HepG2 (cell line): ENCODE results near the gene CLASP1. TPM values are rescaled to one million over a fixed set of nuclear protein-coding genes. Genes with fewer than 3 reads are reported as not detected.

Experiments
- CC2D1A ChIP-seq: sonication (generic); formaldehyde crosslinking; IDR thresholded peaks from 2 replicates; pipeline ENCODE4 v1.8.1; 2023; ENCODE audit warnings: mild to moderate bottlenecking, missing genetic modification reagents
- IRF2 ChIP-seq: IDR thresholded peaks from 2 replicates; pipeline ENCODE4 v1.6.1; 2018; ENCODE audit warnings: missing genetic modification reagents, missing compliant biosample characterization
- KDM4B ChIP-seq: sonication (generic); formaldehyde crosslinking; IDR thresholded peaks from 2 replicates; pipeline ENCODE4 v1.4.0; 2020; ENCODE audit warnings: missing genetic modification reagents
- NFIB ChIP-seq: sonication (generic); formaldehyde crosslinking; IDR thresholded peaks from 2 replicates; pipeline ENCODE4 v1.9.0; 2021; ENCODE audit warnings: missing genetic modification reagents, mild to moderate bottlenecking, borderline replicate concordance
- SIX4 ChIP-seq: sonication (generic); formaldehyde crosslinking; IDR thresholded peaks from 2 replicates; pipeline ENCODE4 v1.4.0; 2020; ENCODE audit warnings: missing genetic modification reagents
- STAG1 ChIP-seq: sonication (generic); formaldehyde crosslinking; IDR thresholded peaks from 2 replicates; pipeline ENCODE4 v1.4.0; 2020; ENCODE audit warnings: missing genetic modification reagents
- XRCC5 ChIP-seq: fragments of 200-400 bp; formaldehyde crosslinking; optimal IDR thresholded peaks from 2 replicates; pipeline ENCODE3; 2017; ENCODE audit warnings: mild to moderate bottlenecking, low read length
- ZFP36L1 ChIP-seq: sonication (generic); formaldehyde crosslinking; IDR thresholded peaks from 2 replicates; pipeline ENCODE4 v1.8.0; 2022; ENCODE audit warnings: mild to moderate bottlenecking, missing genetic modification reagents, moderate library complexity
- ZNF430 ChIP-seq: sonication (generic); formaldehyde crosslinking; IDR thresholded peaks from 2 replicates; pipeline ENCODE4 v1.9.0; 2021; ENCODE audit warnings: mild to moderate bottlenecking, missing genetic modification reagents
- ZNF431 ChIP-seq: sonication (generic); formaldehyde crosslinking; IDR thresholded peaks from 2 replicates; pipeline ENCODE4 v1.9.0; 2022; ENCODE audit warnings: missing genetic modification reagents, low read depth, mild to moderate bottlenecking, borderline replicate concordance
- ZNF451 ChIP-seq: sonication (generic); formaldehyde crosslinking; IDR thresholded peaks from 2 replicates; pipeline ENCODE4 v1.5.0; 2020; ENCODE audit warnings: mild to moderate bottlenecking, missing genetic modification reagents
- ZNF569 ChIP-seq: sonication (generic); formaldehyde crosslinking; IDR thresholded peaks from 2 replicates; pipeline ENCODE4 v1.5.0; 2020; ENCODE audit warnings: mild to moderate bottlenecking, missing genetic modification reagents, moderate library complexity, borderline replicate concordance
- ZNF724P ChIP-seq: sonication (generic); formaldehyde crosslinking; IDR thresholded peaks from 2 replicates; pipeline ENCODE4 v1.8.0; 2022; ENCODE audit warnings: missing genetic modification reagents, borderline replicate concordance
- polyA plus RNA-seq, 8 experiments: library from polyadenylated mRNA; depleted of rRNA in 3 of 8; stranded (reverse) in 7 of 8; unstranded in 1 of 8; fragments of >200 nt; fragmentation: Illumina TruSeq in 4 of 8; extraction: Trizol in 4 of 8; gene quantifications; 2 replicates each; pipeline versions ENCODE4 v1.2.1 to v1.2.3, GENCODE V29; 2011 to 2016; ENCODE audit warnings: low read depth in 4 of 8, missing spikeins in 1 of 8, mixed read lengths in 1 of 8; ENCODE audit not compliant: insufficient read depth in 1 of 8
- total RNA-seq, 5 experiments: library from RNA; depleted of rRNA; stranded (reverse); fragments of >200 nt; fragmentation: Illumina TruSeq; extraction: Trizol; gene quantifications; 2 replicates each; pipeline ENCODE4 v1.2.3, GENCODE V29; 2016; ENCODE audit warnings: low read depth in 1 of 5
- TF ChIP-seq, protein P1 (sequence below): sonication (generic); formaldehyde crosslinking; IDR thresholded peaks from 2 replicates; pipeline ENCODE4 v1.5.1; 2020; ENCODE audit warnings: mild to moderate bottlenecking, missing genetic modification reagents, borderline replicate concordance
- TF ChIP-seq, protein P2 (sequence below): IDR thresholded peaks from 2 replicates; pipeline ENCODE4 v1.6.1; 2016; ENCODE audit warnings: low read depth, control low read depth
- TF ChIP-seq, protein P3 (sequence below): sonication (generic); formaldehyde crosslinking; IDR thresholded peaks from 2 replicates; pipeline ENCODE4 v1.5.0; 2020; ENCODE audit warnings: mild to moderate bottlenecking, missing genetic modification reagents, moderate library complexity
- TF ChIP-seq, protein P4 (sequence below): sonication (generic); formaldehyde crosslinking; IDR thresholded peaks from 2 replicates; pipeline ENCODE4 v1.5.0; 2020; ENCODE audit warnings: missing genetic modification reagents
- TF ChIP-seq, protein P5 (sequence below): sonication (generic); formaldehyde crosslinking; IDR thresholded peaks from 2 replicates; pipeline ENCODE4 v1.8.1; 2023; ENCODE audit warnings: mild to moderate bottlenecking, missing genetic modification reagents
- TF ChIP-seq, protein P6 (sequence below), 2 experiments: fragments of 450-650 bp in 1 of 2; sonication (generic) in 1 of 2; formaldehyde crosslinking; IDR thresholded peaks; 2 replicates each; pipeline versions ENCODE4 v1.5.0 to v1.8.0; 2020 to 2022; ENCODE audit warnings: mild to moderate bottlenecking in 1 of 2, missing genetic modification reagents in 1 of 2

Gene CLASP1
- total and polyA plus RNA-seq, 2 of the 13 experiments (the other 11 are each of a cell fraction or from before 2014, with no cell fraction given), result 11.7 to 47.9 TPM

DNA sequence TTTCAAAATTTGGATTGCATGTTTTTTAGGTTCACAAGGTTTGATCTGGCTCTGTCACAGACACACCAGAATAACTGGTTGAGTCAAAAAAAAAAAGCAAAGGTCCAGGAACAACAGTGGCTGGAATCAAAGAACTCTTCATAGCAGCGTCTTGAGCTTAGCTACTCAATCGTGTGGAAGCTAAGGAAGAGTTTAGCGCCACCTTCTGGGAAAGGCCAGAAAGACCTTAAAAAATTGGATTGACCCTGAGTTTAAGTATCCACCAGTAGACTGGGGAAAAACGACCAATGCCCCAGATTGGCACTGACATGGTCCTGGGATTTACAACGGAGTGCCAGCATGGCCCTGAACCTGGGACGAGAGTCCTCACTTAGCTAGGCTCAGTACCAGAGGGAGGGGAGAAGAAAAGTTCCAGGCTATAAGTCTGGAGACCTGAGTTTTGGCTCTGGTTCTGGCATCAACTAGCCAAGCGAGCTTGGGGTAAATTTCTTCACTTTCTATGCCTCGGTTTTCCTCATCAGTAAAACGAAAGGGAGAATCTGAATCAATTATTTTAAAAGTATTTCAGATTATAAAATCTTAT is 293.1 kb downstream of the CLASP1 start (continued):
- TF ChIP-seq, protein P1, sequence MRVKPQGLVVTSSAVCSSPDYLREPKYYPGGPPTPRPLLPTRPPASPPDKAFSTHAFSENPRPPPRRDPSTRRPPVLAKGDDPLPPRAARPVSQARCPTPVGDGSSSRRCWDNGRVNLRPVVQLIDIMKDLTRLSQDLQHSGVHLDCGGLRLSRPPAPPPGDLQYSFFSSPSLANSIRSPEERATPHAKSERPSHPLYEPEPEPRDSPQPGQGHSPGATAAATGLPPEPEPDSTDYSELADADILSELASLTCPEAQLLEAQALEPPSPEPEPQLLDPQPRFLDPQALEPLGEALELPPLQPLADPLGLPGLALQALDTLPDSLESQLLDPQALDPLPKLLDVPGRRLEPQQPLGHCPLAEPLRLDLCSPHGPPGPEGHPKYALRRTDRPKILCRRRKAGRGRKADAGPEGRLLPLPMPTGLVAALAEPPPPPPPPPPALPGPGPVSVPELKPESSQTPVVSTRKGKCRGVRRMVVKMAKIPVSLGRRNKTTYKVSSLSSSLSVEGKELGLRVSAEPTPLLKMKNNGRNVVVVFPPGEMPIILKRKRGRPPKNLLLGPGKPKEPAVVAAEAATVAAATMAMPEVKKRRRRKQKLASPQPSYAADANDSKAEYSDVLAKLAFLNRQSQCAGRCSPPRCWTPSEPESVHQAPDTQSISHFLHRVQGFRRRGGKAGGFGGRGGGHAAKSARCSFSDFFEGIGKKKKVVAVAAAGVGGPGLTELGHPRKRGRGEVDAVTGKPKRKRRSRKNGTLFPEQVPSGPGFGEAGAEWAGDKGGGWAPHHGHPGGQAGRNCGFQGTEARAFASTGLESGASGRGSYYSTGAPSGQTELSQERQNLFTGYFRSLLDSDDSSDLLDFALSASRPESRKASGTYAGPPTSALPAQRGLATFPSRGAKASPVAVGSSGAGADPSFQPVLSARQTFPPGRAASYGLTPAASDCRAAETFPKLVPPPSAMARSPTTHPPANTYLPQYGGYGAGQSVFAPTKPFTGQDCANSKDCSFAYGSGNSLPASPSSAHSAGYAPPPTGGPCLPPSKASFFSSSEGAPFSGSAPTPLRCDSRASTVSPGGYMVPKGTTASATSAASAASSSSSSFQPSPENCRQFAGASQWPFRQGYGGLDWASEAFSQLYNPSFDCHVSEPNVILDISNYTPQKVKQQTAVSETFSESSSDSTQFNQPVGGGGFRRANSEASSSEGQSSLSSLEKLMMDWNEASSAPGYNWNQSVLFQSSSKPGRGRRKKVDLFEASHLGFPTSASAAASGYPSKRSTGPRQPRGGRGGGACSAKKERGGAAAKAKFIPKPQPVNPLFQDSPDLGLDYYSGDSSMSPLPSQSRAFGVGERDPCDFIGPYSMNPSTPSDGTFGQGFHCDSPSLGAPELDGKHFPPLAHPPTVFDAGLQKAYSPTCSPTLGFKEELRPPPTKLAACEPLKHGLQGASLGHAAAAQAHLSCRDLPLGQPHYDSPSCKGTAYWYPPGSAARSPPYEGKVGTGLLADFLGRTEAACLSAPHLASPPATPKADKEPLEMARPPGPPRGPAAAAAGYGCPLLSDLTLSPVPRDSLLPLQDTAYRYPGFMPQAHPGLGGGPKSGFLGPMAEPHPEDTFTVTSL (CRISPR knock-in tag), result no peak
- TF ChIP-seq ZNF724P (CRISPR knock-in tag) (no peak), ZNF430 (CRISPR knock-in tag) (no peak), STAG1 (CRISPR knock-in tag) (peak; percentile 73), CC2D1A (CRISPR knock-in tag) (no peak), IRF2 (CRISPR knock-in tag) (no peak), ZNF569 (CRISPR knock-in tag) (no peak), ZNF431 (CRISPR knock-in tag) (no peak), XRCC5 (peak; percentile 35), ZNF451 (CRISPR knock-in tag) (no peak), ZFP36L1 (CRISPR knock-in tag) (no peak), KDM4B (CRISPR knock-in tag) (no peak), NFIB (CRISPR knock-in tag) (no peak), SIX4 (CRISPR knock-in tag) (no peak)
- TF ChIP-seq, protein P2, sequence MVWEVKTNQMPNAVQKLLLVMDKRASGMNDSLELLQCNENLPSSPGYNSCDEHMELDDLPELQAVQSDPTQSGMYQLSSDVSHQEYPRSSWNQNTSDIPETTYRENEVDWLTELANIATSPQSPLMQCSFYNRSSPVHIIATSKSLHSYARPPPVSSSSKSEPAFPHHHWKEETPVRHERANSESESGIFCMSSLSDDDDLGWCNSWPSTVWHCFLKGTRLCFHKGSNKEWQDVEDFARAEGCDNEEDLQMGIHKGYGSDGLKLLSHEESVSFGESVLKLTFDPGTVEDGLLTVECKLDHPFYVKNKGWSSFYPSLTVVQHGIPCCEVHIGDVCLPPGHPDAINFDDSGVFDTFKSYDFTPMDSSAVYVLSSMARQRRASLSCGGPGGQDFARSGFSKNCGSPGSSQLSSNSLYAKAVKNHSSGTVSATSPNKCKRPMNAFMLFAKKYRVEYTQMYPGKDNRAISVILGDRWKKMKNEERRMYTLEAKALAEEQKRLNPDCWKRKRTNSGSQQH (CRISPR knock-in tag), result 0 out of 2 replicates have a peak, but pooled peaks have one; percentile 37
- TF ChIP-seq, protein P3, sequence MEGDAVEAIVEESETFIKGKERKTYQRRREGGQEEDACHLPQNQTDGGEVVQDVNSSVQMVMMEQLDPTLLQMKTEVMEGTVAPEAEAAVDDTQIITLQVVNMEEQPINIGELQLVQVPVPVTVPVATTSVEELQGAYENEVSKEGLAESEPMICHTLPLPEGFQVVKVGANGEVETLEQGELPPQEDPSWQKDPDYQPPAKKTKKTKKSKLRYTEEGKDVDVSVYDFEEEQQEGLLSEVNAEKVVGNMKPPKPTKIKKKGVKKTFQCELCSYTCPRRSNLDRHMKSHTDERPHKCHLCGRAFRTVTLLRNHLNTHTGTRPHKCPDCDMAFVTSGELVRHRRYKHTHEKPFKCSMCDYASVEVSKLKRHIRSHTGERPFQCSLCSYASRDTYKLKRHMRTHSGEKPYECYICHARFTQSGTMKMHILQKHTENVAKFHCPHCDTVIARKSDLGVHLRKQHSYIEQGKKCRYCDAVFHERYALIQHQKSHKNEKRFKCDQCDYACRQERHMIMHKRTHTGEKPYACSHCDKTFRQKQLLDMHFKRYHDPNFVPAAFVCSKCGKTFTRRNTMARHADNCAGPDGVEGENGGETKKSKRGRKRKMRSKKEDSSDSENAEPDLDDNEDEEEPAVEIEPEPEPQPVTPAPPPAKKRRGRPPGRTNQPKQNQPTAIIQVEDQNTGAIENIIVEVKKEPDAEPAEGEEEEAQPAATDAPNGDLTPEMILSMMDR (CRISPR knock-in tag), result peak; percentile 81
- TF ChIP-seq, protein P4, sequence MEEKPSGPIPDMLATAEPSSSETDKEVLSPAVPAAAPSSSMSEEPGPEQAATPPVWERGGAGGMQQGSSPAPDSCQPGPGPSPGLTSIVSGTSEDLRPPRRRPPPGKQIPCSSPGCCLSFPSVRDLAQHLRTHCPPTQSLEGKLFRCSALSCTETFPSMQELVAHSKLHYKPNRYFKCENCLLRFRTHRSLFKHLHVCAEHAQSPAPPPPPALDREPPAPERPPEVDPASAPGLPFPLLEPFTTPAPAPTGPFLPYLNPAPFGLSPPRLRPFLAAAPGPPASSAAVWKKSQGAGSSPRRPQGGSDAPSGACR (CRISPR knock-in tag), result no peak
- TF ChIP-seq, protein P5, sequence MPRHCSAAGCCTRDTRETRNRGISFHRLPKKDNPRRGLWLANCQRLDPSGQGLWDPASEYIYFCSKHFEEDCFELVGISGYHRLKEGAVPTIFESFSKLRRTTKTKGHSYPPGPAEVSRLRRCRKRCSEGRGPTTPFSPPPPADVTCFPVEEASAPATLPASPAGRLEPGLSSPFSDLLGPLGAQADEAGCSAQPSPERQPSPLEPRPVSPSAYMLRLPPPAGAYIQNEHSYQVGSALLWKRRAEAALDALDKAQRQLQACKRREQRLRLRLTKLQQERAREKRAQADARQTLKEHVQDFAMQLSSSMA, result no peak
- TF ChIP-seq, protein P6, sequence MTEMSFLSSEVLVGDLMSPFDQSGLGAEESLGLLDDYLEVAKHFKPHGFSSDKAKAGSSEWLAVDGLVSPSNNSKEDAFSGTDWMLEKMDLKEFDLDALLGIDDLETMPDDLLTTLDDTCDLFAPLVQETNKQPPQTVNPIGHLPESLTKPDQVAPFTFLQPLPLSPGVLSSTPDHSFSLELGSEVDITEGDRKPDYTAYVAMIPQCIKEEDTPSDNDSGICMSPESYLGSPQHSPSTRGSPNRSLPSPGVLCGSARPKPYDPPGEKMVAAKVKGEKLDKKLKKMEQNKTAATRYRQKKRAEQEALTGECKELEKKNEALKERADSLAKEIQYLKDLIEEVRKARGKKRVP (CRISPR knock-in tag; IDR thresholded peaks at IDR 0.05), result no peak
